RCC 7860 (cell line): ENCODE measurements around the gene MYO18A.
"Not testable (repeated sequence)": the region's sequence is repeated elsewhere in the genome, so short reads cannot be mapped to it uniquely, and the experiment has no call there.

Experiments
- DNase-seq: peaks from one replicate; pipeline ENCODE4 v3.0.0-alpha.2; 2015; ENCODE audit warnings: low spot score
- FAIRE-seq: peaks from 2 replicates; lab custom pipeline; 2012; peaks lifted over from hg19 to GRCh38; lab: Jason Lieb, UNC

MYO18A gene

GRCh38 chr17:29180034-29180787 lies at the start of gene MYO18A:
TSS of gene MYO18A (minus strand) at chr17:29180398. CDS start at chr17:29166940, 13,458 bp downstream.
- DNase-seq (peak; percentile 45), FAIRE-seq (no peak)

GRCh38 chr17:29225396-29225795 lies 45.2 kb upstream of the MYO18A start:
- DNase-seq (no peak), FAIRE-seq (no peak)

GRCh38 chr17:29221338-29221737 lies 41.1 kb upstream of the MYO18A start:
- DNase-seq, FAIRE-seq: not testable (repeated sequence)

- FAIRE-seq: peak; percentile 38
- DNase-seq: peak; percentile 60
These were observed 39.3 kb upstream of the MYO18A start for GRCh38 chr17:29219378-29220047.

- no peak for DNase-seq
- FAIRE-seq: no peak
These were observed 36.7 kb upstream of the MYO18A start for GRCh38 chr17:29216856-29217255.

GRCh38 chr17:29216181-29216580 lies 36.0 kb upstream of the MYO18A start:
- DNase-seq (no peak), FAIRE-seq (no peak)

- FAIRE-seq (no peak), DNase-seq (peak; percentile 31)
These were observed 35.5 kb upstream of the MYO18A start for GRCh38 chr17:29215717-29216116.

- no peak for FAIRE-seq
These were observed 35.0 kb upstream of the MYO18A start for GRCh38 chr17:29215174-29215573.

GRCh38 chr17:29214215-29215146 lies 34.3 kb upstream of the MYO18A start:
- FAIRE-seq (no peak), DNase-seq (no peak)

More at GRCh38 chr17:29215174-29215573, 35.0 kb upstream of the MYO18A start:
- no peak for DNase-seq

GRCh38 chr17:29212681-29213121 lies 32.5 kb upstream of the MYO18A start:
- no peak for FAIRE-seq

GRCh38 chr17:29212094-29212631 lies 32.0 kb upstream of the MYO18A start:
- FAIRE-seq (no peak), DNase-seq (no peak)

More at GRCh38 chr17:29212681-29213121, 32.5 kb upstream of the MYO18A start:
- DNase-seq: no peak

- FAIRE-seq: no peak
- DNase-seq: no peak
These were observed 30.7 kb upstream of the MYO18A start for GRCh38 chr17:29210879-29211278.

GRCh38 chr17:29209073-29209472 lies 28.9 kb upstream of the MYO18A start:
- FAIRE-seq (no peak), DNase-seq (no peak)

- no peak for FAIRE-seq
- no peak for DNase-seq
These were observed 27.8 kb upstream of the MYO18A start for GRCh38 chr17:29207975-29208374.

GRCh38 chr17:29205047-29205446 lies 24.8 kb upstream of the MYO18A start:
- DNase-seq (no peak), FAIRE-seq (no peak)

GRCh38 chr17:29204068-29204804 lies 24.0 kb upstream of the MYO18A start:
- not testable (repeated sequence) for FAIRE-seq

GRCh38 chr17:29197516-29198272 lies 17.5 kb upstream of the MYO18A start:
- DNase-seq (no peak), FAIRE-seq (no peak)

More at GRCh38 chr17:29204068-29204804, 24.0 kb upstream of the MYO18A start:
- not testable (repeated sequence) for DNase-seq

GRCh38 chr17:29196769-29197515 lies 16.7 kb upstream of the MYO18A start:
- FAIRE-seq: no peak
- no peak for DNase-seq
